Neural crest cell (in vitro differentiated cells): ENCODE measurements around the gene PDIA6. TPM values are rescaled to one million over a fixed set of nuclear protein-coding genes. Genes with fewer than 3 reads are reported as not detected.
"Not testable (repeated sequence)": the region's sequence is repeated elsewhere in the genome, so short reads cannot be mapped to it uniquely, and the experiment has no call there.

ENCODE experiments used
- DNase-seq: peaks from one replicate; pipeline ENCODE4 v3.0.0; 2021; ENCODE audit warnings: low read depth, mixed read lengths, low spot score
- H3K27ac Mint-ChIP-seq: one replicate; pipeline ENCODE4 v1.8.0; 2021; ENCODE audit warnings: mild to moderate bottlenecking, mixed read lengths; ENCODE audit not compliant: unreplicated experiment
- H3K27me3 Mint-ChIP-seq: 2 replicates; pipeline ENCODE4 v1.8.0; 2021; ENCODE audit warnings: low read depth, mild to moderate bottlenecking, mixed read lengths
- H3K36me3 Mint-ChIP-seq: 2 replicates; pipeline ENCODE4 v1.8.0; 2021; ENCODE audit warnings: low read depth, mild to moderate bottlenecking, mixed read lengths
- H3K4me1 Mint-ChIP-seq: 2 replicates; pipeline ENCODE4 v1.8.0; 2021; ENCODE audit warnings: mixed read lengths
- H3K4me3 Mint-ChIP-seq: one replicate; pipeline ENCODE4 v1.8.0; 2021; ENCODE audit warnings: mild to moderate bottlenecking, mixed read lengths
- H3K9me3 Mint-ChIP-seq: 2 replicates; pipeline ENCODE4 v1.8.0; 2021; ENCODE audit warnings: mixed read lengths
- CTCF ChIP-seq: fragments of 200-600 bp; sonication (generic); conservative IDR thresholded peaks from 2 replicates; pipeline ENCODE4 v1.5.0; 2021; ENCODE audit warnings: antibody characterized with exemption, mild to moderate bottlenecking
- total RNA-seq: library from RNA; stranded (reverse); gene quantifications from 2 replicates; pipeline ENCODE4 v1.2.1, GENCODE V29; 2021

Gene PDIA6
- total RNA-seq, 1 donor from 2014 or later: 248 TPM

GRCh38 chr2:10786240-10786982 lies 26.2 kb downstream of the PDIA6 start:
- TF ChIP-seq CTCF: no peak
- Mint-ChIP-seq H3K36me3 (peaks cover 38% of the 10 kb centered on the region), H3K4me3 (no peak overlapping the region)

GRCh38 chr2:10785260-10785659 lies 27.3 kb downstream of the PDIA6 start:
- no peak for DNase-seq
- TF ChIP-seq CTCF: no peak
- Mint-ChIP-seq H3K27me3 (no peaks in the 10 kb centered on the region), H3K36me3 (peaks cover 35% of the 10 kb centered on the region), H3K4me1 (no peaks in the 10 kb centered on the region), H3K4me3 (no peak overlapping the region), H3K27ac (no peak overlapping the region), H3K9me3 (no peaks in the 10 kb centered on the region)

More at GRCh38 chr2:10786240-10786982, 26.2 kb downstream of the PDIA6 start:
- H3K9me3 Mint-ChIP-seq: no peaks in the 10 kb centered on the region
- no peak overlapping the region for H3K27ac Mint-ChIP-seq
- DNase-seq: no peak
- no peaks in the 10 kb centered on the region for H3K4me1 Mint-ChIP-seq
- H3K27me3 Mint-ChIP-seq: no peaks in the 10 kb centered on the region

- Mint-ChIP-seq H3K4me3 (no peak overlapping the region), H3K36me3 (peaks cover 38% of the 10 kb centered on the region)
Measured at GRCh38 chr2:10784719-10785118, 27.9 kb downstream of the PDIA6 start.

GRCh38 chr2:10783421-10783820 lies 29.2 kb downstream of the PDIA6 start:
- Mint-ChIP-seq H3K27ac (no peak overlapping the region), H3K27me3 (no peaks in the 10 kb centered on the region), H3K9me3 (no peaks in the 10 kb centered on the region), H3K36me3 (peaks cover 38% of the 10 kb centered on the region), H3K4me1 (no peaks in the 10 kb centered on the region), H3K4me3 (no peak overlapping the region)
- DNase-seq: no peak
- TF ChIP-seq CTCF: no peak

More at GRCh38 chr2:10784719-10785118, 27.9 kb downstream of the PDIA6 start:
- Mint-ChIP-seq H3K9me3 (no peaks in the 10 kb centered on the region), H3K4me1 (no peaks in the 10 kb centered on the region), H3K27me3 (no peaks in the 10 kb centered on the region), H3K27ac (no peak overlapping the region)
- no peak for TF ChIP-seq CTCF
- no peak for DNase-seq

GRCh38 chr2:10781746-10782145 lies 30.8 kb downstream of the PDIA6 start:
- Mint-ChIP-seq H3K27me3 (no peaks in the 10 kb centered on the region), H3K4me1 (no peaks in the 10 kb centered on the region), H3K27ac (no peak overlapping the region), H3K9me3 (no peaks in the 10 kb centered on the region), H3K36me3 (peaks cover 26% of the 10 kb centered on the region), H3K4me3 (no peak overlapping the region)
- no peak for TF ChIP-seq CTCF
- no peak for DNase-seq

- not testable (repeated sequence) for H3K4me1 Mint-ChIP-seq, H3K27me3 Mint-ChIP-seq, H3K4me3 Mint-ChIP-seq, DNase-seq, H3K27ac Mint-ChIP-seq, H3K9me3 Mint-ChIP-seq
- H3K36me3 Mint-ChIP-seq: peaks cover 20% of the 10 kb centered on the region
Measured at GRCh38 chr2:10780821-10781220, 31.8 kb downstream of the PDIA6 start.
